Measurements from ENCODE around the gene ISLR2.

ISLR2 gene

DNA sequence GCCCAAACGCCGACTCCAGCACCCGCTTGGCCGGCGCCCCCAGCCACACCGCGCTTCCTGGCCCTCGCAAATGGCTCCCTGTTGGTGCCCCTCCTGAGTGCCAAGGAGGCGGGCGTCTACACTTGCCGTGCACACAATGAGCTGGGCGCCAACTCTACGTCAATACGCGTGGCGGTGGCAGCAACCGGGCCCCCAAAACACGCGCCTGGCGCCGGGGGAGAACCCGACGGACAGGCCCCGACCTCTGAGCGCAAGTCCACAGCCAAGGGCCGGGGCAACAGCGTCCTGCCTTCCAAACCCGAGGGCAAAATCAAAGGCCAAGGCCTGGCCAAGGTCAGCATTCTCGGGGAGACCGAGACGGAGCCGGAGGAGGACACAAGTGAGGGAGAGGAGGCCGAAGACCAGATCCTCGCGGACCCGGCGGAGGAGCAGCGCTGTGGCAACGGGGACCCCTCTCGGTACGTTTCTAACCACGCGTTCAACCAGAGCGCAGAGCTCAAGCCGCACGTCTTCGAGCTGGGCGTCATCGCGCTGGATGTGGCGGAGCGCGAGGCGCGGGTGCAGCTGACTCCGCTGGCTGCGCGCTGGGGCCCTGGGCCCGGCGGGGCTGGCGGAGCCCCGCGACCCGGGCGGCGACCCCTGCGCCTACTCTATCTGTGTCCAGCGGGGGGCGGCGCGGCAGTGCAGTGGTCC lies 3.5 kb downstream of the ISLR2 start:
- no peak for DNase-seq (ENCODE audit: low read depth)
- no peak overlapping the region for H3K4me3 ChIP-seq (ENCODE audit: low read depth, low read length)
- TF ChIP-seq MYC (IDR thresholded peaks at IDR 0.05; ENCODE audit: low read depth, low read length): no peak
- TF ChIP-seq MAX (IDR thresholded peaks at IDR 0.05; ENCODE audit: low read depth, low read length): no peak
- TF ChIP-seq, protein P1, sequence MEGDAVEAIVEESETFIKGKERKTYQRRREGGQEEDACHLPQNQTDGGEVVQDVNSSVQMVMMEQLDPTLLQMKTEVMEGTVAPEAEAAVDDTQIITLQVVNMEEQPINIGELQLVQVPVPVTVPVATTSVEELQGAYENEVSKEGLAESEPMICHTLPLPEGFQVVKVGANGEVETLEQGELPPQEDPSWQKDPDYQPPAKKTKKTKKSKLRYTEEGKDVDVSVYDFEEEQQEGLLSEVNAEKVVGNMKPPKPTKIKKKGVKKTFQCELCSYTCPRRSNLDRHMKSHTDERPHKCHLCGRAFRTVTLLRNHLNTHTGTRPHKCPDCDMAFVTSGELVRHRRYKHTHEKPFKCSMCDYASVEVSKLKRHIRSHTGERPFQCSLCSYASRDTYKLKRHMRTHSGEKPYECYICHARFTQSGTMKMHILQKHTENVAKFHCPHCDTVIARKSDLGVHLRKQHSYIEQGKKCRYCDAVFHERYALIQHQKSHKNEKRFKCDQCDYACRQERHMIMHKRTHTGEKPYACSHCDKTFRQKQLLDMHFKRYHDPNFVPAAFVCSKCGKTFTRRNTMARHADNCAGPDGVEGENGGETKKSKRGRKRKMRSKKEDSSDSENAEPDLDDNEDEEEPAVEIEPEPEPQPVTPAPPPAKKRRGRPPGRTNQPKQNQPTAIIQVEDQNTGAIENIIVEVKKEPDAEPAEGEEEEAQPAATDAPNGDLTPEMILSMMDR (IDR thresholded peaks at IDR 0.05; ENCODE audit: low read depth, low read length): no peak

DNA sequence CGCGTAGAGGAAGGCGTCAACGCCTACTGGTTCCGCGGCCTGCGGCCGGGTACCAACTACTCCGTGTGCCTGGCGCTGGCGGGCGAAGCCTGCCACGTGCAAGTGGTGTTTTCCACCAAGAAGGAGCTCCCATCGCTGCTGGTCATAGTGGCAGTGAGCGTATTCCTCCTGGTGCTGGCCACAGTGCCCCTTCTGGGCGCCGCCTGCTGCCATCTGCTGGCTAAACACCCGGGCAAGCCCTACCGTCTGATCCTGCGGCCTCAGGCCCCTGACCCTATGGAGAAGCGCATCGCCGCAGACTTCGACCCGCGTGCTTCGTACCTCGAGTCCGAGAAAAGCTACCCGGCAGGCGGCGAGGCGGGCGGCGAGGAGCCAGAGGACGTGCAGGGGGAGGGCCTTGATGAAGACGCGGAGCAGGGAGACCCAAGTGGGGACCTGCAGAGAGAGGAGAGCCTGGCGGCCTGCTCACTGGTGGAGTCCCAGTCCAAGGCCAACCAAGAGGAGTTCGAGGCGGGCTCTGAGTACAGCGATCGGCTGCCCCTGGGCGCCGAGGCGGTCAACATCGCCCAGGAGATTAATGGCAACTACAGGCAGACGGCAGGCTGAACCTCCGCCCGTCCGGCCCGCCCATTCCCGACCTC lies 4.1 kb downstream of the ISLR2 start:
- DNase-seq (ENCODE audit: low read depth): peak; percentile 57
- TF ChIP-seq MYC (IDR thresholded peaks at IDR 0.05; ENCODE audit: low read depth, low read length) (no peak), POLR2A (IDR thresholded peaks at IDR 0.05; ENCODE audit: extremely low read depth, insufficient read length) (no peak), MAX (IDR thresholded peaks at IDR 0.05; ENCODE audit: low read depth, low read length) (no peak)
- TF ChIP-seq, protein P1 (IDR thresholded peaks at IDR 0.05; ENCODE audit: low read depth, low read length): peak; percentile 47

GRCh38 chr15:74135041-74135565 lies 4.7 kb downstream of the ISLR2 start:
- no peak overlapping the region for H3K4me3 ChIP-seq (ENCODE audit: low read depth, low read length)
- TF ChIP-seq MYC (IDR thresholded peaks at IDR 0.05; ENCODE audit: low read depth, low read length) (no peak), MAX (IDR thresholded peaks at IDR 0.05; ENCODE audit: low read depth, low read length) (no peak), POLR2A (IDR thresholded peaks at IDR 0.05; ENCODE audit: extremely low read depth, insufficient read length) (no peak)
- TF ChIP-seq, protein P1 (IDR thresholded peaks at IDR 0.05; ENCODE audit: low read depth, low read length): no peak
- DNase-seq (ENCODE audit: low read depth): no peak

More for the DNA sequence above, 4.1 kb downstream of the ISLR2 start:
- H3K4me3 ChIP-seq (ENCODE audit: low read depth, low read length): no peak overlapping the region

GRCh38 chr15:74136540-74136813 lies 6.1 kb downstream of the ISLR2 start:
- no peak overlapping the region for H3K4me3 ChIP-seq (ENCODE audit: low read depth, low read length)
- no peak for DNase-seq (ENCODE audit: low read depth)
- no peak for TF ChIP-seq POLR2A (IDR thresholded peaks at IDR 0.05; ENCODE audit: extremely low read depth, insufficient read length)
- TF ChIP-seq, protein P1 (IDR thresholded peaks at IDR 0.05; ENCODE audit: low read depth, low read length): no peak
- TF ChIP-seq MYC (IDR thresholded peaks at IDR 0.05; ENCODE audit: low read depth, low read length): no peak
- no peak for TF ChIP-seq MAX (IDR thresholded peaks at IDR 0.05; ENCODE audit: low read depth, low read length)

DNA sequence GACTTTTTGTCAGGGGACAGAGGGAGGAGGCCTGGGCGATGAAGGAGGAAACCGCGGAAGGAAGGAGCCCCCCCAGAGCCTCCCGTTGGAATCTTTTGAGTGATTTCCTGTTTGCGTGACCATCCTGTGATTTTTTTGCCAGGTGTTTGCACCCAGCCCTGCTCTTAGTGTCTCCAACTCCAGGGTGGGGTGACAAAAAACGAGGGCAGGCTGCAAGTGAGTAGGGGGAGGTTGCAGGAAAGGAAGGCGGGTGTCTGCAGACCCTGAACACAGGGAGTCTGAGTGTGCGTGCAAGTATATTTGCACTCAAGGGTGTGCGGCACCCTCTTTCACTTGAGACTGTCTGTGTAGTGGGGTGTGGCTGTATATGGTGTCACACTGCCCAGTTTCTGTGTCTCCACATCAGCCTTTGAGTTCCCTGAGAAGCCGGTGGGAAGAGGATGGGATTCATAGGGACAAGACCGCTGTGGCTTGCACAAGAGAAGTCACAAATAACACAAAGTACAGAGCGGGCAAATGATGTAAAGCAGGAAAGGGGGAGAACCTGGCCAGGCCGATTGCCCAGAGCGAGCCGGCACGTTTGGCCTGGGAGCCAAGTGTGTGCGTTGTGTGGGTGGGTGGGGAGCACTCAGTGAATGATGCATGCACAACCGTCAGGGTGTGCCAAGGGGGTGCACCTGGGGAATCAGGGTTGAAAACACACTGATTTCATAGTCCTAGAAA lies 6.6 kb downstream of the ISLR2 start:
- no peak for TF ChIP-seq MAX (IDR thresholded peaks at IDR 0.05; ENCODE audit: low read depth, low read length)
- TF ChIP-seq POLR2A (IDR thresholded peaks at IDR 0.05; ENCODE audit: extremely low read depth, insufficient read length): no peak
- TF ChIP-seq, protein P1 (IDR thresholded peaks at IDR 0.05; ENCODE audit: low read depth, low read length): no peak
- no peak for TF ChIP-seq MYC (IDR thresholded peaks at IDR 0.05; ENCODE audit: low read depth, low read length)
- DNase-seq (ENCODE audit: low read depth): no peak
- no peak overlapping the region for H3K4me3 ChIP-seq (ENCODE audit: low read depth, low read length)

Data from NB4 (cell line).